Effector memory CD8-positive, alpha-beta T cell (primary cell): Measurements from ENCODE around the gene PIP.
"Not testable (repeated sequence)": the region's sequence is repeated elsewhere in the genome, so short reads cannot be mapped to it uniquely, and the experiment has no call there.

Source experiments
- ATAC-seq: fragments of 150-1000 bp; cut with Tn5 transposase; replicated peaks from 2 replicates; pipeline ENCODE4 v1.10.0; 2021; ENCODE audit warnings: mild to moderate bottlenecking, moderate library complexity
- DNase-seq, 3 experiments: peaks; one replicate each; pipeline ENCODE4 v3.0.0; 2021
- H3K27ac Mint-ChIP-seq, 2 donors: one replicate each; pipeline ENCODE4 v1.8.0; 2022; ENCODE audit warnings: mild to moderate bottlenecking in 2 of 2, mixed read lengths in 2 of 2, moderate library complexity in 2 of 2
- H3K27me3 Mint-ChIP-seq, 2 donors: one replicate each; pipeline ENCODE4 v1.8.0; 2022; ENCODE audit warnings: mixed read lengths in 2 of 2
- H3K36me3 Mint-ChIP-seq: one replicate; pipeline ENCODE4 v1.8.0; 2022; ENCODE audit warnings: mild to moderate bottlenecking, moderate library complexity, mixed read lengths; ENCODE audit not compliant: insufficient read depth
- H3K4me1 Mint-ChIP-seq, 2 donors: one replicate each; pipeline ENCODE4 v1.8.0; 2022; ENCODE audit warnings: low read depth in 2 of 2, mixed read lengths in 2 of 2
- H3K4me3 Mint-ChIP-seq, 2 donors: one replicate each; pipeline ENCODE4 v1.8.0; 2022; ENCODE audit warnings: mild to moderate bottlenecking in 2 of 2, mixed read lengths in 2 of 2, moderate library complexity in 2 of 2
- H3K9me3 Mint-ChIP-seq, 2 donors: one replicate each; pipeline ENCODE4 v1.8.0; 2022; ENCODE audit warnings: mixed read lengths in 2 of 2

The PIP gene

DNA sequence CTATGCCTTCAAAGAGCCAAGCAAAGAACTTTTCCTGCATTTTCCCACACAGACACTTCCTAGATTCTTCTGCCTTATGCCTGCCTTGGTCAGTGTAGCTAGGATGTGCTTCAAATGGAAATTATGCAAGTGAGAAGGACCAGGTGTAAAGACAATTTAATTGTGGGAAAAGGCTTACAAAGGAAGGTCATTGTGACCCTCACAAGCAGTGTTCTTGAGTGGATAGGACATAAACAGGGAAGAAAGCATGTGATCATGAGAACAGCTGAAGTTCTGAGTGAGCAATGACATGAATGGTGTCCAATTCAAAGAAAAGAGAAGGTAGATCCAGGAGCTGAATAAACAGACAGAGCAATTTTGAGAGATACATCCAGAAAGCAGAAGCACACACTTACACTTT is 1.3 kb upstream of the PIP start:
- Mint-ChIP-seq H3K27me3 (peaks cover 34 to 50% of the 10 kb centered on the region in 2 donors), H3K27ac (no peak overlapping the region)

DNA sequence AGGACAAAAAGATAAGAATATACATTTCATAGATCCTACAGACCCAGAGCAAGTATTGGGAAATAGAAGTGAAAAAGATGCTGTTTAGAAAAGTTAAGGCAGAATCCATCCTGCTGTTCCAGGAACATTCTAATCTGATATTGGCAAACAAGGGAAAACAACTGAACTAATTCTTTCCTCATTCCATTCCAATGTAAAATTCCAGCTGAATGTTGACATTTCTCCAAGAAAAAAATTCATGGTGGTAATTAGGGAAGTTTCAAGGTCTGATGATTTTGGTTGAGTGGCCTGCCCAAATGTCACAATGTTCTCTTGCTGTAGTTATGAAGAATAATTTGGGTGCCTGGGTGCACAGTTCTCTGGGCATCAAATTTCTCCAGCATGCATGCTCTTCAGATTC is 15.2 kb downstream of the PIP start:
- peaks cover 2 to 5% of the 10 kb centered on the region in 2 donors for H3K9me3 Mint-ChIP-seq
- H3K36me3 Mint-ChIP-seq: no peaks in the 10 kb centered on the region
- no peaks in the 10 kb centered on the region for H3K4me1 Mint-ChIP-seq
- no peak overlapping the region for H3K27ac Mint-ChIP-seq
- DNase-seq (no peak), ATAC-seq (no peak)
- H3K27me3 Mint-ChIP-seq: peaks cover 11 to 17% of the 10 kb centered on the region in 2 donors
- no peak overlapping the region for H3K4me3 Mint-ChIP-seq

More for the DNA sequence above, 1.3 kb upstream of the PIP start:
- Mint-ChIP-seq H3K9me3 (peaks cover 0 to 2% of the 10 kb centered on the region in 2 donors), H3K4me1 (no peaks in the 10 kb centered on the region), H3K36me3 (no peaks in the 10 kb centered on the region), H3K4me3 (no peak overlapping the region)
- ATAC-seq (no peak), DNase-seq (no peak)

DNA sequence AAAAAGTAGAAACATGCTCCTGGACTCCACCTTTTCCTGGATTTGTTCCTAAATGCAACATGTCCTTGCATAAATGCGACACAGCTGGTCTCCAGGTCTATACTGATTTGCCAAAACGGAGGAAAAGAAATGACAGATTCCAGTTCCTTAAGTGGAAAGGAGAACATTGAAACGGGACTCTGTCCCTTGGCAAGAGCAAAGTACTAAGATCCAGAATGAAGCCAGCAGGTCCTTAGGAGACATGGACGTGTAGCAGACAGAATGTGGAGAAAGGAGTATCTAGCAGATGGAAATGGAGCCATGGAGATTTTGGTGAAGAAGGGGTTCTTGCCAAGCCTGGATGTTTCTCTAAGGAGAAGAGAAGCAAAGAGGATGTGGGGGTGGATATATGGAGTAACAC is 16.2 kb downstream of the PIP start:
- peaks cover 2 to 5% of the 10 kb centered on the region in 2 donors for H3K9me3 Mint-ChIP-seq

DNA sequence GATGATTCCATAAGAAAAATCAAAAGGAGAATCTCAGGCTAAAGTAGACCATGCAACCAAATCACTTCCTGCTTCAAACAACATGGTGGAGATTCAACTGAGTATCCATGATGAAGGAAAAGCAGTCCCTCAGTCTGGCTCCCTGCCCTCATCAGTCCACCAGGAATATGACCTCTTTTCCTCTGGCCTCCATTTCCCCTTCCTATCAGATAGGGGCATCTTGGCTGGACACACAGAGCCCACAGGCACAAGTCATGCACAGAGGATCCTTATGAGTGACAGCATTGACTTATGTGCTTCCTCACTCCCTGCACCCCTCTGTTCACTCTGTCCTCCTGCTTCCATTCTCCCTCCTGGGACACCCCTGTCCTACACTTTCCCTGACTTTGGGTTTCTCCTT is 16.8 kb downstream of the PIP start:
- ATAC-seq (no peak), DNase-seq (no peak)
- H3K36me3 Mint-ChIP-seq: no peaks in the 10 kb centered on the region
- peaks cover 15 to 16% of the 10 kb centered on the region in 2 donors for H3K27me3 Mint-ChIP-seq
- no peaks in the 10 kb centered on the region for H3K4me1 Mint-ChIP-seq
- H3K4me3 Mint-ChIP-seq: no peak overlapping the region
- no peak overlapping the region for H3K27ac Mint-ChIP-seq
- peaks cover 2 to 5% of the 10 kb centered on the region in 2 donors for H3K9me3 Mint-ChIP-seq

More for the DNA sequence above, 16.2 kb downstream of the PIP start:
- ATAC-seq (no peak), DNase-seq (no peak)
- Mint-ChIP-seq H3K4me1 (no peaks in the 10 kb centered on the region), H3K4me3 (no peak overlapping the region), H3K27me3 (peaks cover 12 to 17% of the 10 kb centered on the region in 2 donors), H3K27ac (no peak overlapping the region), H3K36me3 (no peaks in the 10 kb centered on the region)

- not testable (repeated sequence) for H3K4me3 Mint-ChIP-seq, ATAC-seq, DNase-seq, H3K9me3 Mint-ChIP-seq, H3K27ac Mint-ChIP-seq, H3K4me1 Mint-ChIP-seq, H3K36me3 Mint-ChIP-seq
- H3K27me3 Mint-ChIP-seq: peaks cover 14% of the 10 kb centered on the region in 2 donors
Measured at GRCh38 chr7:143150696-143151095, 18.8 kb downstream of the PIP start.

DNA sequence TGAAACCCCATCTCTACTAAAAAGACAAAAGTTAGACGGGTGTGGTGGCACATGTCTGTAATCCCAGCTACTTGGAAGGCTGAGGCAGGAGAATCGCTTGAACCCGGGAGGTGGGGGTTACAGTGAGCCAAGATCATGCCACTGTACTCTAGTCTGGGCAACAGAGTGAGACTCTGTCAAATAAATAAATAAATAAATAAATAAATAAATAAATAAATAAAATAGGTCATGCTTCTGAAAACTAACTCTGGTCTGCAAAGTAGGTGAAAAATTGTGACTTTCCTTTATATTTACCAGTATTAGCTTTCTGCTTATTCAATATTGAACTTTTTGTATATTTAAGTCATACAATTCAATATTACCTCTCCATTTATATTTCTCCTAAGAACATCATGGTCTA is 26.7 kb downstream of the PIP start:
- peaks cover 9 to 16% of the 10 kb centered on the region in 2 donors for H3K27me3 Mint-ChIP-seq
- not testable (repeated sequence) for DNase-seq, H3K27ac Mint-ChIP-seq, H3K9me3 Mint-ChIP-seq, H3K4me3 Mint-ChIP-seq, ATAC-seq, H3K4me1 Mint-ChIP-seq, H3K36me3 Mint-ChIP-seq

DNA sequence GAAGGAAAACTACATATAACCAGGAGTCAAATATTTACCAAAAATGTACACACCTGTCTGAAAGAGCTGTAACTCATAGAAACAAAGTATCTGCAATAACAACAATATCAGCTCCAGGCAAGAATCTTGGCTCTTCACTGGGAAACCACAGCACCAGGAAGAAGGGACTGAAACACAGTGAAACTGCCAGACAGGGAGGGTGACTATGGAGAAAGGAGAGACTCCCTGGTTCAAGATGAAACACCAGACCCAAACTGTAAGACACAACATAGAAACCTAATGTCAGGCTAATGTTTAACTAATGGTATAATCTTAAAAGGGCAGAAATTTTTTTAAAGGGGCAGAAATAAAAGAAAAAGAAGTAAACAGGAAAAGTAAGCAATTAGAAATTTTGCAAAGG is 39.8 kb downstream of the PIP start:
- Mint-ChIP-seq H3K4me1 (no peaks in the 10 kb centered on the region), H3K27ac (no peak overlapping the region), H3K36me3 (no peaks in the 10 kb centered on the region), H3K4me3 (no peak overlapping the region), H3K9me3 (peaks cover 0 to 1% of the 10 kb centered on the region in 2 donors), H3K27me3 (peaks cover 60 to 62% of the 10 kb centered on the region in 2 donors)
- DNase-seq (no peak), ATAC-seq (no peak)

DNA sequence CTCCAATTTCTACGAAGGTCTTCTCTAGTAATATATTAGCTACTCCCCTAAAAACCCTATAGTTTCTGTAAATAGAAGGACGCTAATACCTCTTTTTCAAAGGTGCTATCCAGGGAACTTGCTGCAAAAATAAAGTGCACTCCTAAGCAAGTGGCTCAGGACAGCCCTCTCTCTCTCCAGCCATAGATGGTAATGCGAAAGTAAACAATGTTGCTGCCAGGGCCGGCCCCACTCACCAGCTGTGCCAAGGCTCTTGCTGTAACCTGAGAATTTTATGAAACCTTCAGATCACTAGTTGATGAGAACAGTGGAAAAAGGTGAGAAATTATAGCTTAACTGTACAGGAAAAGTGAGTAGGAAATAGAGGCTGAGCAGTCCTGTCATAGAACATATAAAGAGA is 40.5 kb downstream of the PIP start:
- ATAC-seq (no peak), DNase-seq (no peak)
- Mint-ChIP-seq H3K4me1 (no peaks in the 10 kb centered on the region), H3K27me3 (peaks cover 54 to 56% of the 10 kb centered on the region in 2 donors), H3K36me3 (no peaks in the 10 kb centered on the region), H3K27ac (no peak overlapping the region), H3K4me3 (no peak overlapping the region), H3K9me3 (peaks cover 0 to 4% of the 10 kb centered on the region in 2 donors)

DNA sequence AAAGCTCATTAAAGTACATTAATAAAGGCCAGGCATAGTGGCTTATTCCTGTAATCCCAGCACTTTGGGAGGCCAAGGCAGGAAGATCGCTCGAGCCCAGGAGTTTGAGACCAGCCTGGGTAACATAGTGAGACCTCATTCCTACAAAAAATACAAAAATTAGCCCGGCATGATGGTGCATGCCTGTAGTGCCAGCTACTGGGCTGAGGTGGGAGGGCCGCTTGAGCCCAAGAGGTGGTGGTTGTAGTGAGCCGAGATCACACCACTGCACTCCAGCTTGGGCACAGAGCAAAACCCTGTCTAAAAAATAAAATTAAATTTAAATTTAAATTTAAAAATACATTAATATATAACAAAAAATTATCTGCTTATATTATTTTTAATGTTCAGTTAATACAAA is 44.3 kb downstream of the PIP start:
- no peaks in the 10 kb centered on the region for H3K4me1 Mint-ChIP-seq
- peaks cover 33 to 34% of the 10 kb centered on the region in 2 donors for H3K27me3 Mint-ChIP-seq
- ATAC-seq (no peak), DNase-seq (no peak)
- H3K27ac Mint-ChIP-seq: no peak overlapping the region
- H3K36me3 Mint-ChIP-seq: no peaks in the 10 kb centered on the region
- no peak overlapping the region for H3K4me3 Mint-ChIP-seq
- peaks cover 0 to 18% of the 10 kb centered on the region in 2 donors for H3K9me3 Mint-ChIP-seq

GRCh38 chr7:143177374-143178119 is 45.7 kb downstream of the PIP start:
- Mint-ChIP-seq H3K27ac (no peak overlapping the region), H3K27me3 (peaks cover 28 to 34% of the 10 kb centered on the region in 2 donors), H3K4me3 (no peak overlapping the region), H3K4me1 (no peaks in the 10 kb centered on the region), H3K36me3 (no peaks in the 10 kb centered on the region), H3K9me3 (peaks cover 0 to 18% of the 10 kb centered on the region in 2 donors)
- ATAC-seq: no peak
- DNase-seq: no peak

DNA sequence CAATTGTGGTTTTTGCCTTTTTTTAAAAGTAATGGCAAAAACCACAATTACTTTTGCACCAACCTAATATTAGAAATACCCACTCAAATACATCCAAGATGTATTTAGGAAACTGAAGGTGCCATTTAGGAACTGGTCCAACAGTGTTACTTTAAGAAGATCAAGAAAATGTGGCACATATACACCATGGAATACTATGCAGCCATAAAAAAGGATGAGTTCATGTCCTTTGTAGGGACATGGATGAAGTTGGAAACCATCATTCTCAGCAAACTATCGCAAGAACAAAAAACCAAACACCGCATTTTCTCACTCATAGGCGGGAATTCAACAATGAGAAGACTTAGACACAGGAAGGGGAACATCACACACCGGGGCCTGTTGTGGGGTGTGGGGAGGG is 48.9 kb downstream of the PIP start:
- Mint-ChIP-seq H3K9me3 (peaks cover 0 to 18% of the 10 kb centered on the region in 2 donors), H3K27me3 (peaks cover 38 to 46% of the 10 kb centered on the region in 2 donors)
- ATAC-seq, H3K27ac Mint-ChIP-seq, DNase-seq, H3K4me1 Mint-ChIP-seq, H3K36me3 Mint-ChIP-seq, H3K4me3 Mint-ChIP-seq: not testable (repeated sequence)

- Mint-ChIP-seq H3K4me3 (no peak overlapping the region), H3K9me3 (peaks cover 0 to 18% of the 10 kb centered on the region in 2 donors), H3K27me3 (peaks cover 44 to 52% of the 10 kb centered on the region in 2 donors), H3K36me3 (no peaks in the 10 kb centered on the region), H3K27ac (no peak overlapping the region), H3K4me1 (no peaks in the 10 kb centered on the region)
- DNase-seq: no peak
- no peak for ATAC-seq
Measured at GRCh38 chr7:143181349-143181748, 49.5 kb downstream of the PIP start.

GRCh38 chr7:143183024-143183423 is 51.1 kb downstream of the PIP start, which contains the start of gene TAS2R39:
TSS of gene TAS2R39 (plus strand) at chr7:143183419. CDS start at chr7:143183419, 0 bp downstream.
- peaks cover 0 to 7% of the 10 kb centered on the region in 2 donors for H3K9me3 Mint-ChIP-seq

GRCh38 chr7:143185551-143185950 is 53.7 kb downstream of the PIP start:
- no peak for DNase-seq
- no peaks in the 10 kb centered on the region for H3K36me3 Mint-ChIP-seq
- H3K27me3 Mint-ChIP-seq: peaks cover 40 to 51% of the 10 kb centered on the region in 2 donors
- ATAC-seq: no peak
- H3K4me1 Mint-ChIP-seq: no peaks in the 10 kb centered on the region
- H3K4me3 Mint-ChIP-seq: no peak overlapping the region
- no peaks in the 10 kb centered on the region for H3K9me3 Mint-ChIP-seq
- no peak overlapping the region for H3K27ac Mint-ChIP-seq

More at GRCh38 chr7:143183024-143183423, 51.1 kb downstream of the PIP start, which contains the start of gene TAS2R39:
- H3K36me3 Mint-ChIP-seq: no peaks in the 10 kb centered on the region
- no peaks in the 10 kb centered on the region for H3K4me1 Mint-ChIP-seq
- ATAC-seq (no peak), DNase-seq (no peak)
- no peak within 1 kb of the TSS for H3K4me3 Mint-ChIP-seq
- no peak within 1 kb of the TSS for H3K27ac Mint-ChIP-seq
- H3K27me3 Mint-ChIP-seq: peaks cover 50 to 60% of the 10 kb centered on the region in 2 donors
